CD4-positive, CD25-positive, alpha-beta regulatory T cell (primary cell): Measurements from ENCODE around the gene PHACTR3. TPM values are rescaled to one million over a fixed set of nuclear protein-coding genes. Genes with fewer than 3 reads are reported as not detected.
A peak's percentile ranks its signal among the peaks of the same experiment; 100 is the strongest.

Experiments
- ATAC-seq, 2 donors: fragments of 150-1000 bp; cut with Tn5 transposase; one replicate each; pipeline ENCODE4 v1.10.0; 2021; ENCODE audit warnings: low read depth in 2 of 2, moderate number of reproducible peaks in 2 of 2, moderate library complexity in 1 of 2
- DNase-seq, 3 donors: peaks; one replicate each; pipeline versions ENCODE4 v3.0.0 to v3.0.0-alpha.2; 2012 to 2022; ENCODE audit warnings: mixed read lengths in 1 of 3
- H3K27ac ChIP-seq: one replicate; pipeline ENCODE4 v1.7.0; 2013; ENCODE audit warnings: mild to moderate bottlenecking, low read length; ENCODE audit not compliant: insufficient read depth, poor library complexity, severe bottlenecking
- H3K27me3 ChIP-seq: one replicate; pipeline ENCODE4 v1.7.0; 2013; ENCODE audit warnings: low read length; ENCODE audit not compliant: control insufficient read depth, insufficient read depth
- H3K36me3 ChIP-seq: one replicate; pipeline ENCODE4 v1.7.0; 2013; ENCODE audit warnings: mild to moderate bottlenecking, low read length, moderate library complexity; ENCODE audit not compliant: control insufficient read depth, insufficient read depth
- H3K4me1 ChIP-seq: 2 replicates; pipeline ENCODE4 v1.7.0; 2013; ENCODE audit warnings: mild to moderate bottlenecking, low read length; ENCODE audit not compliant: insufficient read depth, control insufficient read depth, poor library complexity, severe bottlenecking
- H3K4me3 ChIP-seq: one replicate; pipeline ENCODE4 v1.7.0; 2013; ENCODE audit warnings: low read depth, mild to moderate bottlenecking, low read length, moderate library complexity
- H3K9me3 ChIP-seq, 2 experiments: 1 replicate in 1 of 2; 2 replicates in 1 of 2; pipeline ENCODE4 v1.7.0; 2013; ENCODE audit warnings: low read length in 2 of 2, mild to moderate bottlenecking in 1 of 2, moderate library complexity in 1 of 2; ENCODE audit not compliant: control insufficient read depth in 2 of 2
- H3K27ac Mint-ChIP-seq, 3 donors: one replicate each; pipeline ENCODE4 v1.8.0; 2020 to 2022; ENCODE audit warnings: mild to moderate bottlenecking in 3 of 3, mixed read lengths in 3 of 3, moderate library complexity in 2 of 3
- H3K27me3 Mint-ChIP-seq: one replicate; pipeline ENCODE4 v1.8.0; 2022; ENCODE audit warnings: mild to moderate bottlenecking, mixed read lengths
- H3K36me3 Mint-ChIP-seq: one replicate; pipeline ENCODE4 v1.8.0; 2020; ENCODE audit warnings: mixed read lengths
- H3K4me1 Mint-ChIP-seq, 4 donors: one replicate each; pipeline ENCODE4 v1.8.0; 2020 to 2022; ENCODE audit warnings: mixed read lengths in 4 of 4, mild to moderate bottlenecking in 1 of 4
- H3K4me3 Mint-ChIP-seq, 4 donors: one replicate each; pipeline ENCODE4 v1.8.0; 2020 to 2022; ENCODE audit warnings: mild to moderate bottlenecking in 4 of 4, mixed read lengths in 4 of 4, moderate library complexity in 3 of 4
- H3K9me3 Mint-ChIP-seq, 7 donors: one replicate each; pipeline ENCODE4 v1.8.0; 2020 to 2022; ENCODE audit warnings: mixed read lengths in 7 of 7, mild to moderate bottlenecking in 3 of 7, moderate library complexity in 2 of 7
- polyA plus RNA-seq, 4 donors: library from polyadenylated mRNA; unstranded; fragments of 300-500 nt; fragmentation: Illumina TruSeq; gene quantifications; one replicate each; pipeline ENCODE4 v1.2.3, GENCODE V29; 2021
- total RNA-seq: library from RNA; stranded (reverse); gene quantifications from one replicate; pipeline ENCODE4 v1.2.3, GENCODE V29; 2022

PHACTR3 gene
- total and polyA plus RNA-seq, 5 donors from 2014 or later: not detected

DNA sequence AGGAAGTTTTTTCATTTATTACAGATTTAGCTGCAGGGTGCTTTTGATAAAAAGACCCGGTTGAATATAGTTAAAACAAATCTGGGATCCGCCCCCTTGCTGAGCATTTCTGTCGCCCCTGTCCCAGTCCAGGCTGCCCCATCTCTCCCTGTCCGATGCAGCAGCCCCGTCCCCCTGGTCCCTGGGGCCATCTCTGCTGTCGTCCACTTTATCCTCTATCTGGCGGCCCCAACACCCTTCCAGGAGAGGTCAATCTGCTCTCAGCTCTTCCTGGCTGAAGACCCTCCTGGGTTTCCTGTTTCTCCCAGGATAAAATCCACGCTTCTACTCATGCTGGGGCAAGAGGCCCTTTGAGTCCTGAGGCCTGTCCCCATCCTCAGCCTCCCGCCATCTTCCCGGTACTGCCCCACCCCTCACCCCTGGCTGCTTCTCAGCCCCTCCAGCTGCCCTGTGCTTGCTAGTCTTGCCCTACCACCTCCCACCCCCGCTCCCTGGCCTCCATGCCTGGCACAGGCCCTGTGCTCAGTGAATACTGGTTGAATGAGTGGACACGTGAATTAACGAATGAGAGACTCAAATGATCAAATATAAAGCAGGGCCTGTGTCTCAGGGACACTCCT lies 16.0 kb upstream of the PHACTR3 start:
- no peaks in the 10 kb centered on the region for H3K4me1 ChIP-seq
- no peaks in the 10 kb centered on the region for H3K9me3 Mint-ChIP-seq
- DNase-seq (no peak), ATAC-seq (no peak)
- no peaks in the 10 kb centered on the region for H3K36me3 Mint-ChIP-seq
- no peak overlapping the region for H3K4me3 ChIP-seq
- no peak overlapping the region for H3K27ac ChIP-seq
- no peaks in the 10 kb centered on the region for H3K9me3 ChIP-seq
- peak overlapping the region in 1 of 3 donors; percentile 38 for H3K27ac Mint-ChIP-seq
- H3K4me3 Mint-ChIP-seq: no peak overlapping the region
- H3K36me3 ChIP-seq: no peaks in the 10 kb centered on the region
- H3K4me1 Mint-ChIP-seq: no peaks in the 10 kb centered on the region
- peaks cover 2% of the 10 kb centered on the region for H3K27me3 ChIP-seq
- H3K27me3 Mint-ChIP-seq: no peaks in the 10 kb centered on the region

DNA sequence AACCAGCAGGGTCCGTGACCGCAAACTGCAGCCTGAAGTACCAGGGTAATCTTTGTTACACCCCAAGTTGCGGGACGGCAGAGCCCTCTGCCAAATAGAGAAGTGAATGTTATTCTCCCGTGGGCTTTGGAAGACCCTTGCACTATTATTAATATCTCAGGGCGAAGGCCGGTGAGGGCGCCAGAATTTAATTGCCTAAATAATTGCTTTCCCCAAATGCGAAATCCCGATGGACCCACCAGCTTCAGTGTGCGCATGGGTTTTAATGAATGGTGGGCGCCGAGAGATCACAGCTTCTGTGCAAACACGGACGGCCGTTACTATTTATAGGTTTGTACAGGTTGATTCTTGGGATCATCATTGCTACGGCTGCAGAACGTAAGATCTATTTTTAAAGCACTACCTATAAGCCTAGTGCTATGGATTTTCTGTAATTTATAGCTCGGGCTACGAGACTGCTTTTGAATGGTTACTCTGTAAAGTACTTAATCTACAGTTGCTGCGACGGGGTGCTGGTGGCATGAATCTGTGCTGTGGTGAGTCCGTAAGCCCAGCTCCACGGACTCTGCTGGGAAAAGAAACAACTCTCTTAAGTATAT lies 15.2 kb upstream of the PHACTR3 start:
- H3K9me3 ChIP-seq: no peaks in the 10 kb centered on the region
- H3K36me3 Mint-ChIP-seq: no peaks in the 10 kb centered on the region
- no peaks in the 10 kb centered on the region for H3K9me3 Mint-ChIP-seq
- H3K4me1 Mint-ChIP-seq: no peaks in the 10 kb centered on the region
- H3K4me3 Mint-ChIP-seq: no peak overlapping the region
- H3K36me3 ChIP-seq: no peaks in the 10 kb centered on the region
- no peak for ATAC-seq
- H3K27me3 ChIP-seq: peaks cover 2% of the 10 kb centered on the region
- no peaks in the 10 kb centered on the region for H3K4me1 ChIP-seq
- peaks cover 5% of the 10 kb centered on the region for H3K27me3 Mint-ChIP-seq
- no peak for DNase-seq
- no peak overlapping the region for H3K27ac ChIP-seq
- H3K27ac Mint-ChIP-seq: no peak overlapping the region
- H3K4me3 ChIP-seq: no peak overlapping the region

DNA sequence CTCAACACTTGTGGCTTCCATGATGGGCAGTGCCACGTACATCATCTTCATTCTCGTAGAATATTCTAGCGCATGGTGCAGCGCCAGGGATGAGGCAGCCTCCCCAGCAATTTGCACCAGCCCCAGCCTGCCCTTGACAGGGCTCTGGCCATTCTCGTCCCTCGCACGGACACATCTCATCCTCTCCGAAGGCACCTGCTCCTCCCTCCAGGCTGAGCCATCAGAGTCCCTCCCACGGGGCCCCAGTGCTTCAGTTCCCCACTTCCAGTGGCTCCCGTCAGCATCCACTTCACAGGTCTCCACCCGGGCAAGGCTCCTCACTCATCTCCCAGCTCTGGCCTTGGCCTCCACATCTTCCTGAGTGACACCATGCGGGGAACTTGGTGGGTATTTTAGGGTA lies 13.3 kb upstream of the PHACTR3 start:
- Histone ChIP-seq H3K36me3 (no peaks in the 10 kb centered on the region), H3K27ac (no peak overlapping the region), H3K4me3 (no peak overlapping the region), H3K9me3 (no peaks in the 10 kb centered on the region), H3K4me1 (no peaks in the 10 kb centered on the region), H3K27me3 (peaks cover 2% of the 10 kb centered on the region)
- no peak overlapping the region for H3K4me3 Mint-ChIP-seq
- H3K27ac Mint-ChIP-seq: no peak overlapping the region
- DNase-seq (no peak), ATAC-seq (no peak)
- peaks cover 10% of the 10 kb centered on the region for H3K27me3 Mint-ChIP-seq
- no peaks in the 10 kb centered on the region for H3K4me1 Mint-ChIP-seq
- H3K9me3 Mint-ChIP-seq: no peaks in the 10 kb centered on the region
- H3K36me3 Mint-ChIP-seq: no peaks in the 10 kb centered on the region

DNA sequence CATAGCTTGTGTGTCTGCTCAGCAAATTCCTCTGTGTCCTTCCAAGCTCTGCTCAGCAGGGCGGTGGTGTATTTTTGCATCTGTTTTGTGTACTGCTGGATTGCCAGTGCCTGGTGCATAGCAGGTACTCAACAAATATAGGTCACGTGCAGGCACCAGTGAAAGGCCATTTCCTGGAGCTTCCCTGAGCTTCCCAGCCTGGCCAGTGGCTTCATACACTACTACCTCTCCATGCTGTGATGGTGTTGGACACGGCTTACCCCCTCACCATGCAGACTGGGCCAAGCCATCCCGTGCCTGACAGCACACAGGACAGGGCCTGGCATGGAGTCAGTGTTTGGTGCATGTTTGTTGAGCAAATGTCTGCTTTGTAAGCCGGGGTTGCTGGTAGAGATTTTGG lies 7.7 kb upstream of the PHACTR3 start:
- Mint-ChIP-seq H3K27ac (no peak overlapping the region), H3K27me3 (peaks cover 27% of the 10 kb centered on the region), H3K36me3 (no peaks in the 10 kb centered on the region), H3K4me3 (no peak overlapping the region), H3K4me1 (peaks cover 0 to 3% (median 0%) of the 10 kb centered on the region in 4 donors), H3K9me3 (no peaks in the 10 kb centered on the region)
- H3K9me3 ChIP-seq: no peaks in the 10 kb centered on the region
- H3K36me3 ChIP-seq: no peaks in the 10 kb centered on the region
- H3K27me3 ChIP-seq: peaks cover 7% of the 10 kb centered on the region
- no peaks in the 10 kb centered on the region for H3K4me1 ChIP-seq
- no peak for ATAC-seq
- no peak overlapping the region for H3K27ac ChIP-seq
- H3K4me3 ChIP-seq: no peak overlapping the region
- DNase-seq: no peak

DNA sequence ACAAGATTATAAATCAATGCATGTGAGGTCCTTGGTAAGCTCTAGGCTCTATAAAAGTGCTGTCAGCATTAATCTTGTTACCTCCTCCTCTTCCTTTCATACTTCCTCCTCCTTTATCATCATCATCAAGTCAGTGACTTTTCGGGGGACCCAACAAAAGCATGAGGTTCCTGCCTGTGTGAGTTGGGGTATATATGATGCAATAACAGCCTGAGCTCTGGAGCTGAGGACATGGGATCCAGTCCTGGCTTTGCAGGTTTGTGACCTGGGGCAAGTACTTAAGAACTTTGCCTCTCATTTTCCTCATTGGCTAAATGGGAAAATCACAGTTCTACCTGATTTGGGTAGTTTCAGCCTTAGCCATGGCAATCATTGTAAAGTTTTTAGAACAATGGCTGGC lies 7.1 kb upstream of the PHACTR3 start:
- Mint-ChIP-seq H3K27ac (no peak overlapping the region), H3K27me3 (peaks cover 33% of the 10 kb centered on the region), H3K9me3 (peaks cover 0 to under 1% (median 0%) of the 10 kb centered on the region in 7 donors), H3K4me1 (peaks cover 0 to 3% (median 0%) of the 10 kb centered on the region in 4 donors), H3K36me3 (no peaks in the 10 kb centered on the region), H3K4me3 (no peak overlapping the region)
- DNase-seq (no peak), ATAC-seq (no peak)
- peaks cover 7% of the 10 kb centered on the region for H3K27me3 ChIP-seq
- no peaks in the 10 kb centered on the region for H3K4me1 ChIP-seq
- H3K36me3 ChIP-seq: no peaks in the 10 kb centered on the region
- no peaks in the 10 kb centered on the region for H3K9me3 ChIP-seq
- no peak overlapping the region for H3K27ac ChIP-seq
- no peak overlapping the region for H3K4me3 ChIP-seq

DNA sequence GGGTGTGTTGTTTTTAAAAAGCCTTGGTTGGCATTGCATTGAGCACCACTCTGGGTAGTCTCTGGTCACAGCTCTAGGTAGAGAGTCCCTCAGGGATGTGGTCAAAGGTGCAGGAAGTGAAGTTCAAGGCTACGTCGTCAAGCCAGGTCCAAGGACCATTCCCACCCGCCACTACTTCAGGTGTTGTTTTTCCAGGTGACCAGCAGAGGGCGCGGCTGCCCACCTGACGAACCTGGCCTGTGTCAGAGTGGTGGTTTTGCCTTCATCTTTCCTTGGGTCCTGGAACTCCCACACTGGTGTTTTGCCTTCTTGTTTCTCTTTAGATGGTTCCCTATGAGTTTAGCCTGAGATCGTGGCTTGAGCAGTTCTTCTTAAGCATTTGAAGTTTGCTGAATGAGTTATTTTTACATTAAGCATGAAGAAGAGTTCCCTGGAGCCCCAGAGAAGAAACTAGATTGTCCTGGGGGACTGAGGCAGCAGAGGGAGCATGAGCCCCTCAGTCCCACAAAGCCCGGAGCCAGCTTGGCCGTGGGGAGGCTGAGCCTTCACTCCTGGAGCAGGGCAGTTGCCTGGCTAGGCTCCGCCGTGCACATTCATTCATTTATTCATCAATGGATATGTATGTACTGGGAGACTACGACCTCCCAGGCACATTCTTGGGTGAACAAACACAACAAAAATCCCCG lies 5.6 kb upstream of the PHACTR3 start:
- Histone ChIP-seq H3K9me3 (no peaks in the 10 kb centered on the region), H3K4me1 (no peaks in the 10 kb centered on the region), H3K27ac (no peak overlapping the region), H3K27me3 (peaks cover 5% of the 10 kb centered on the region), H3K4me3 (no peak overlapping the region), H3K36me3 (no peaks in the 10 kb centered on the region)
- Mint-ChIP-seq H3K27ac (no peak overlapping the region), H3K9me3 (peaks cover 0 to 1% (median 0%) of the 10 kb centered on the region in 7 donors), H3K4me1 (peaks cover 0 to 3% (median 0%) of the 10 kb centered on the region in 4 donors), H3K4me3 (no peak overlapping the region), H3K27me3 (peaks cover 43% of the 10 kb centered on the region), H3K36me3 (no peaks in the 10 kb centered on the region)
- ATAC-seq: no peak
- DNase-seq: peak in 1 of 3 donors; percentile 23

DNA sequence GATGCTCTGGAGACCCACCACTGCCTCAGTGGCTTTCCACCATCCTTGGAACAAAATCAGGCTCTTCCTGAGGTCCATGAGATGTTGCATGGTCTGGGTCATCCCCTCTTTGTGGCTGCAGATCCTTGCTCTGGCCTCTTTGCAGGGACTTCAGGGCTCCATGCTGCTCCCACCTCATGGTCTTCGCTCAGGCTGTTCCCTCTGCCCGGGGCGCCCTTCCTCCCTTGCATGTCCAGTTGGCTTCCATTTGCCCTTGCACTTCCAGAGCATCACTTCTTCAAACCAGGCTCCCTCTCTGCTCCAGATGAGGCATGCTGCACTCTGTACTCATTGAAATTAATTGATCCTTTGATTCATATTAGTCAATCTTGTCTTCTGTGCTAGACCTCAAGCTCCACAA lies 4.4 kb upstream of the PHACTR3 start:
- Histone ChIP-seq H3K36me3 (no peaks in the 10 kb centered on the region), H3K4me1 (no peaks in the 10 kb centered on the region), H3K9me3 (no peaks in the 10 kb centered on the region), H3K27ac (no peak overlapping the region), H3K4me3 (no peak overlapping the region), H3K27me3 (peaks cover 5% of the 10 kb centered on the region)
- H3K27me3 Mint-ChIP-seq: peaks cover 35% of the 10 kb centered on the region
- H3K27ac Mint-ChIP-seq: no peak overlapping the region
- H3K4me3 Mint-ChIP-seq: no peak overlapping the region
- H3K36me3 Mint-ChIP-seq: no peaks in the 10 kb centered on the region
- ATAC-seq (no peak), DNase-seq (no peak)
- H3K9me3 Mint-ChIP-seq: peaks cover 0 to 1% (median 0%) of the 10 kb centered on the region in 7 donors
- H3K4me1 Mint-ChIP-seq: peaks cover 0 to 3% (median 0%) of the 10 kb centered on the region in 4 donors
